Measurements from ENCODE around the gene AUTS2. TPM values are rescaled to one million over a fixed set of nuclear protein-coding genes. Genes with fewer than 3 reads are reported as not detected.

The AUTS2 gene
- total and polyA plus RNA-seq, 2 donors (not counting 1 experiment from before 2014, with no cell fraction given): 0.60 to 9.1 TPM

DNA sequence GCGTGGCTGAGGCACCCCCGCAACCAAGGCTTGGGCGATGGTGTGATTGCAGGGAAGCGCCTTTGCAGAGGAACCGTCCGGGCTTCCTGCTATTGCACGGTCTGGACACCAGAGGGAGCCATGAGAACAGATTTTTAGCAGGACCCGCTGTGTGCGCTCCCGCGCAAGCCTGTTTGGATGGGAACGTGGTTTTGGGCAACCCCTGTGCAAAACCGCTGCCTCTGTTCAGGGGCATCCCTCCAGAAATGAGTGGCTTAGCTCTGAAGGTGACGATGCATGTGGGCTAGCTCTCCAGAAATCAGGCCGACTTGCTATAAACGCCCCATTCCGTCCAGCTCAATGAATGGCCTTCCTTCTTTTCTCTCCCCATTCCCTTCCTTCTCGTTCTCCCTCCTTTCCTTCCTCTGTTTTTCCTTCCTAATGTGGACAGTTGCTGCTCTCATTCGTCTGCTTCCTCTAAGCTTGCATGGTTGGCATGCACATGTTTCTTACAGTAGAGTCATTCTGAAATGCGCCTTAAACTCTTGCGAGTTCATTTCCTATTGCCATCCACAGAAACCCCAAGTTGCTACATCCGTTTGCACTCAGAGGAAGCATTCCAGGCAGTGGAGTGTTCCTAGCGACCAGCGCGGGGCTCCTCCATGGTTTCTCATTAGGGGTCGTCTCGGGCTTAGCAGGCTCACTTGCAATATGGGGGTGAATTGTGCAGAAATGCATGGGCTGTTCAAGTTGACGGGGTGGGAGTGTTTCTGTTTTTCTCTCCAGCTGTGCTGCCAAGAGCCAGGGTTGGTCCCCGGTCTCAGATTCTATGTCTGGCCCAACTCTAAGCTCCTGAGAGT lies 1231.2 kb downstream of the AUTS2 start:
- no peak overlapping the region for H3K27ac ChIP-seq (ENCODE audit: insufficient read depth, low read length)
- no peaks in the 10 kb centered on the region for H3K36me3 ChIP-seq (ENCODE audit: control insufficient read depth, insufficient read depth, low read length)
- no peaks in the 10 kb centered on the region for H3K79me2 ChIP-seq (ENCODE audit: control insufficient read depth, insufficient read depth, low read length)
- H3K4me1 ChIP-seq (ENCODE audit: control insufficient read depth, extremely low read depth, insufficient read depth, low read length): no peaks in the 10 kb centered on the region
- H3K9ac ChIP-seq (ENCODE audit: insufficient read depth, low read length): no peak overlapping the region
- H3K4me2 ChIP-seq (ENCODE audit: extremely low read depth, insufficient read depth, low read length): peak overlapping the region; percentile 79
- H4K20me1 ChIP-seq (ENCODE audit: control insufficient read depth, extremely low read depth, insufficient read depth, low read length): no peaks in the 10 kb centered on the region
- no peaks in the 10 kb centered on the region for H3K27me3 ChIP-seq (ENCODE audit: control insufficient read depth, insufficient read depth, low read length)
- no peaks in the 10 kb centered on the region for H3K9me3 ChIP-seq (ENCODE audit: control insufficient read depth, insufficient read depth, low read depth, low read length)
- TF ChIP-seq, protein P1, sequence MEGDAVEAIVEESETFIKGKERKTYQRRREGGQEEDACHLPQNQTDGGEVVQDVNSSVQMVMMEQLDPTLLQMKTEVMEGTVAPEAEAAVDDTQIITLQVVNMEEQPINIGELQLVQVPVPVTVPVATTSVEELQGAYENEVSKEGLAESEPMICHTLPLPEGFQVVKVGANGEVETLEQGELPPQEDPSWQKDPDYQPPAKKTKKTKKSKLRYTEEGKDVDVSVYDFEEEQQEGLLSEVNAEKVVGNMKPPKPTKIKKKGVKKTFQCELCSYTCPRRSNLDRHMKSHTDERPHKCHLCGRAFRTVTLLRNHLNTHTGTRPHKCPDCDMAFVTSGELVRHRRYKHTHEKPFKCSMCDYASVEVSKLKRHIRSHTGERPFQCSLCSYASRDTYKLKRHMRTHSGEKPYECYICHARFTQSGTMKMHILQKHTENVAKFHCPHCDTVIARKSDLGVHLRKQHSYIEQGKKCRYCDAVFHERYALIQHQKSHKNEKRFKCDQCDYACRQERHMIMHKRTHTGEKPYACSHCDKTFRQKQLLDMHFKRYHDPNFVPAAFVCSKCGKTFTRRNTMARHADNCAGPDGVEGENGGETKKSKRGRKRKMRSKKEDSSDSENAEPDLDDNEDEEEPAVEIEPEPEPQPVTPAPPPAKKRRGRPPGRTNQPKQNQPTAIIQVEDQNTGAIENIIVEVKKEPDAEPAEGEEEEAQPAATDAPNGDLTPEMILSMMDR (conservative IDR thresholded peaks at IDR 0.05 in 1 of 2, IDR thresholded peaks at IDR 0.05 in 1 of 2; ENCODE audit: low read depth in 1 of 2, low read length in 2 of 2): peak; percentile 60 to 96
- no peak for TF ChIP-seq EZH2 (IDR thresholded peaks at IDR 0.05; ENCODE audit: low read length, missing control alignments)
- peak overlapping the region; percentile 76 for H2AFZ ChIP-seq (ENCODE audit: low read length)
- H3K4me3 ChIP-seq (replicated peaks in 1 of 4; ENCODE audit: control extremely low read depth in 1 of 4, insufficient read depth in 1 of 4, low read depth in 3 of 4, low read length in 4 of 4): peak overlapping the region in 2 of 4 experiments; percentile 19 to 41
- peak; percentile 36 to 64 for DNase-seq (ENCODE audit: low read depth in 2 of 2)

DNA sequence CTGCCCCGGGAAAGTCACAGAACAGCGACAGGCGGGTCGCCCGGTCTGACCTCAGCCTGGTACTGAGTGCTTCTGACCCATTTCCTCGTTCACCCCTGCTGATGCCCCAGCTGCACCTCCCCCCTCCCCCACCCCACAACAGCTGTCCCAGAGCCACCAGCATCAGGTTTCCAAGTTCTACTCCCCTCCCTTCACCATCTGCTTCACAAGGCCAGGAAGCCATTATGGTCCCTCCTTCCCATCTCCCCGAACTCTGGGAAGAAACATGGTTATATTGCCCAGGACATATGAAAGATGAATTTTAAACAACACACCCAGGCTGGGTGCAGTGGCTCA lies 1231.8 kb downstream of the AUTS2 start:
- no peak for TF ChIP-seq EZH2 (IDR thresholded peaks at IDR 0.05; ENCODE audit: low read length, missing control alignments)
- TF ChIP-seq, protein P1 (conservative IDR thresholded peaks at IDR 0.05 in 1 of 2, IDR thresholded peaks at IDR 0.05 in 1 of 2; ENCODE audit: low read depth in 1 of 2, low read length in 2 of 2): no peak

DNA sequence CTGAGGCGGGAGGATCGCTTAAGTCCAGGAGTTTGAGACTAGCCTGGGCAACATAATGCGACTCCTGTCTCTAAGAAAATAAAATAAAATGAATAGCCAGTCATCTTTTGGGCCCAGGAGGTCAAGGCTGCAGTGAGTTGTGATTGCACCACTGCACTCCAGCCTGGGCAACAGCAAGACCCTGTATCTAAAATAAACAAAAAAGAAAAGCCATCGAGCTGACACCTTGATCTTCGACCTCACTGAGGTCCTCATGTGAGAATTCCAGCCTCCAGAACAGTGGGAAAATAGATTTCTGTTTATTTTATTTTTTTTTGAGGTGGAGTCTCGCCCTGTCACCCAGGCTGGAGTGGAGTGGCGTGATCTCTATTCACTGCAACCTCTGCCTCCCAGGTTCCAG lies 1232.2 kb downstream of the AUTS2 start:
- H2AFZ ChIP-seq (ENCODE audit: low read length): no peak overlapping the region
- H3K27me3 ChIP-seq (ENCODE audit: control insufficient read depth, insufficient read depth, low read length): no peaks in the 10 kb centered on the region
- H3K9me3 ChIP-seq (ENCODE audit: control insufficient read depth, insufficient read depth, low read depth, low read length): no peaks in the 10 kb centered on the region
- no peaks in the 10 kb centered on the region for H3K79me2 ChIP-seq (ENCODE audit: control insufficient read depth, insufficient read depth, low read length)
- H3K36me3 ChIP-seq (ENCODE audit: control insufficient read depth, insufficient read depth, low read length): no peaks in the 10 kb centered on the region
- H3K4me2 ChIP-seq (ENCODE audit: extremely low read depth, insufficient read depth, low read length): no peak overlapping the region
- H4K20me1 ChIP-seq (ENCODE audit: control insufficient read depth, extremely low read depth, insufficient read depth, low read length): no peaks in the 10 kb centered on the region
- H3K27ac ChIP-seq (ENCODE audit: insufficient read depth, low read length): no peak overlapping the region
- TF ChIP-seq, protein P1 (conservative IDR thresholded peaks at IDR 0.05 in 1 of 2, IDR thresholded peaks at IDR 0.05 in 1 of 2; ENCODE audit: low read depth in 1 of 2, low read length in 2 of 2): no peak
- no peak for TF ChIP-seq EZH2 (IDR thresholded peaks at IDR 0.05; ENCODE audit: low read length, missing control alignments)
- H3K9ac ChIP-seq (ENCODE audit: insufficient read depth, low read length): no peak overlapping the region
- no peaks in the 10 kb centered on the region for H3K4me1 ChIP-seq (ENCODE audit: control insufficient read depth, extremely low read depth, insufficient read depth, low read length)
- no peak overlapping the region for H3K4me3 ChIP-seq (replicated peaks in 1 of 4; ENCODE audit: control extremely low read depth in 1 of 4, insufficient read depth in 1 of 4, low read depth in 3 of 4, low read length in 4 of 4)
- DNase-seq (ENCODE audit: low read depth in 2 of 2): no peak

More for the DNA sequence above, 1231.8 kb downstream of the AUTS2 start:
- Histone ChIP-seq H4K20me1 (ENCODE audit: control insufficient read depth, extremely low read depth, insufficient read depth, low read length) (no peaks in the 10 kb centered on the region), H3K36me3 (ENCODE audit: control insufficient read depth, insufficient read depth, low read length) (no peaks in the 10 kb centered on the region), H3K27me3 (ENCODE audit: control insufficient read depth, insufficient read depth, low read length) (no peaks in the 10 kb centered on the region), H3K4me1 (ENCODE audit: control insufficient read depth, extremely low read depth, insufficient read depth, low read length) (no peaks in the 10 kb centered on the region), H3K27ac (ENCODE audit: insufficient read depth, low read length) (no peak overlapping the region), H3K4me2 (ENCODE audit: extremely low read depth, insufficient read depth, low read length) (peak overlapping the region; percentile 13), H2AFZ (ENCODE audit: low read length) (no peak overlapping the region), H3K9me3 (ENCODE audit: control insufficient read depth, insufficient read depth, low read depth, low read length) (no peaks in the 10 kb centered on the region), H3K4me3 (replicated peaks in 1 of 4; ENCODE audit: control extremely low read depth in 1 of 4, insufficient read depth in 1 of 4, low read depth in 3 of 4, low read length in 4 of 4) (no peak overlapping the region), H3K9ac (ENCODE audit: insufficient read depth, low read length) (no peak overlapping the region), H3K79me2 (ENCODE audit: control insufficient read depth, insufficient read depth, low read length) (no peaks in the 10 kb centered on the region)
- DNase-seq (ENCODE audit: low read depth in 2 of 2): no peak
